ENCODE data around the gene LRRN3.

- TF ChIP-seq CTCF (conservative IDR thresholded peaks at IDR 0.05; ENCODE audit: low read depth in 2 of 2) (no peak), JUNB (IDR thresholded peaks at IDR 0.05; ENCODE audit: unreplicated experiment) (no peak), POLR2AphosphoS5 (IDR thresholded peaks at IDR 0.05; ENCODE audit: low read depth) (no peak), EZH2 (IDR thresholded peaks at IDR 0.05; ENCODE audit: low read depth, unreplicated experiment) (no peak), ETS1 (IDR thresholded peaks at IDR 0.05) (no peak), EZH2phosphoT487 (IDR thresholded peaks at IDR 0.05; ENCODE audit: unreplicated experiment) (no peak), STAT1 (IDR thresholded peaks at IDR 0.05; ENCODE audit: unreplicated experiment) (no peak)
- TF ChIP-seq, protein P1, sequence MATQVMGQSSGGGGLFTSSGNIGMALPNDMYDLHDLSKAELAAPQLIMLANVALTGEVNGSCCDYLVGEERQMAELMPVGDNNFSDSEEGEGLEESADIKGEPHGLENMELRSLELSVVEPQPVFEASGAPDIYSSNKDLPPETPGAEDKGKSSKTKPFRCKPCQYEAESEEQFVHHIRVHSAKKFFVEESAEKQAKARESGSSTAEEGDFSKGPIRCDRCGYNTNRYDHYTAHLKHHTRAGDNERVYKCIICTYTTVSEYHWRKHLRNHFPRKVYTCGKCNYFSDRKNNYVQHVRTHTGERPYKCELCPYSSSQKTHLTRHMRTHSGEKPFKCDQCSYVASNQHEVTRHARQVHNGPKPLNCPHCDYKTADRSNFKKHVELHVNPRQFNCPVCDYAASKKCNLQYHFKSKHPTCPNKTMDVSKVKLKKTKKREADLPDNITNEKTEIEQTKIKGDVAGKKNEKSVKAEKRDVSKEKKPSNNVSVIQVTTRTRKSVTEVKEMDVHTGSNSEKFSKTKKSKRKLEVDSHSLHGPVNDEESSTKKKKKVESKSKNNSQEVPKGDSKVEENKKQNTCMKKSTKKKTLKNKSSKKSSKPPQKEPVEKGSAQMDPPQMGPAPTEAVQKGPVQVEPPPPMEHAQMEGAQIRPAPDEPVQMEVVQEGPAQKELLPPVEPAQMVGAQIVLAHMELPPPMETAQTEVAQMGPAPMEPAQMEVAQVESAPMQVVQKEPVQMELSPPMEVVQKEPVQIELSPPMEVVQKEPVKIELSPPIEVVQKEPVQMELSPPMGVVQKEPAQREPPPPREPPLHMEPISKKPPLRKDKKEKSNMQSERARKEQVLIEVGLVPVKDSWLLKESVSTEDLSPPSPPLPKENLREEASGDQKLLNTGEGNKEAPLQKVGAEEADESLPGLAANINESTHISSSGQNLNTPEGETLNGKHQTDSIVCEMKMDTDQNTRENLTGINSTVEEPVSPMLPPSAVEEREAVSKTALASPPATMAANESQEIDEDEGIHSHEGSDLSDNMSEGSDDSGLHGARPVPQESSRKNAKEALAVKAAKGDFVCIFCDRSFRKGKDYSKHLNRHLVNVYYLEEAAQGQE (IDR thresholded peaks at IDR 0.05; ENCODE audit: unreplicated experiment) = no peak
Measured at GRCh38 chr7:111137296-111138192, 46.6 kb downstream of the LRRN3 start.

All from GM23338 (cell line).